H9 (cell line): ENCODE measurements around the gene ANKS1B. TPM values are rescaled to one million over a fixed set of nuclear protein-coding genes. Genes with fewer than 3 reads are reported as not detected.

Source experiments
- DNase-seq: peaks from one replicate; pipeline ENCODE4 v3.0.0-alpha.2; 2017
- H2AFZ ChIP-seq: one replicate; pipeline ENCODE4 v1.6.1; 2013; ENCODE audit warnings: mild to moderate bottlenecking, low read length, control low read depth, moderate library complexity
- H2AK5ac ChIP-seq: 2 replicates; pipeline ENCODE4 v1.6.1; 2013; ENCODE audit warnings: low read length, control low read depth, mixed read lengths; ENCODE audit not compliant: insufficient read length
- H2BK120ac ChIP-seq: one replicate; pipeline ENCODE4 v1.6.1; 2013; ENCODE audit warnings: low read depth, mild to moderate bottlenecking, low read length, control low read depth, inconsistent platforms; ENCODE audit not compliant: poor library complexity, severe bottlenecking
- H2BK12ac ChIP-seq: 2 replicates; pipeline ENCODE4 v1.6.1; 2013; ENCODE audit warnings: low read length, control low read depth, mixed read lengths, low read depth; ENCODE audit not compliant: insufficient read length
- H2BK15ac ChIP-seq: 2 replicates; pipeline ENCODE4 v1.6.1; 2013; ENCODE audit warnings: low read depth, low read length, control low read depth
- H2BK20ac ChIP-seq: one replicate; pipeline ENCODE4 v1.6.1; 2013; ENCODE audit warnings: low read depth, mild to moderate bottlenecking, low read length, control low read depth, inconsistent platforms; ENCODE audit not compliant: poor library complexity, severe bottlenecking
- H2BK5ac ChIP-seq: 2 replicates; pipeline ENCODE4 v1.6.1; 2013; ENCODE audit warnings: low read length, control low read depth, mixed read lengths; ENCODE audit not compliant: insufficient read length
- H3K14ac ChIP-seq: 2 replicates; pipeline ENCODE4 v1.6.1; 2013; ENCODE audit warnings: low read length, control low read depth; ENCODE audit not compliant: insufficient read depth
- H3K18ac ChIP-seq: 2 replicates; pipeline ENCODE4 v1.6.1; 2013; ENCODE audit warnings: low read depth, mild to moderate bottlenecking, mixed read lengths, low read length, control low read depth; ENCODE audit not compliant: insufficient read length
- H3K23ac ChIP-seq: 2 replicates; pipeline ENCODE4 v1.6.1; 2013; ENCODE audit warnings: low read length, control low read depth, mixed read lengths, low read depth; ENCODE audit not compliant: insufficient read length
- H3K23me2 ChIP-seq: 2 replicates; pipeline ENCODE4 v1.6.1; 2013; ENCODE audit warnings: low read depth, mild to moderate bottlenecking, mixed read lengths, low read length, control low read depth; ENCODE audit not compliant: insufficient read length, poor library complexity, severe bottlenecking
- H3K27ac ChIP-seq: 2 replicates; pipeline ENCODE4 v1.5.1; 2013; ENCODE audit warnings: low read length, control low read depth, mixed read lengths, low read depth; ENCODE audit not compliant: insufficient read length
- H3K27me3 ChIP-seq: 2 replicates; pipeline ENCODE4 v1.6.1; 2013; ENCODE audit warnings: low read length, control low read depth, inconsistent platforms; ENCODE audit not compliant: insufficient read depth
- H3K4ac ChIP-seq: 2 replicates; pipeline ENCODE4 v1.6.1; 2013; ENCODE audit warnings: low read depth, mild to moderate bottlenecking, control low read depth, inconsistent platforms, low read length, moderate library complexity
- H3K4me1 ChIP-seq: 2 replicates; pipeline ENCODE4 v1.6.1; 2013; ENCODE audit warnings: low read length, control low read depth, inconsistent platforms; ENCODE audit not compliant: insufficient read depth
- H3K4me2 ChIP-seq: 2 replicates; pipeline ENCODE4 v1.6.1; 2013; ENCODE audit warnings: low read length, control low read depth, mixed read lengths; ENCODE audit not compliant: insufficient read length, insufficient read depth
- H3K56ac ChIP-seq: 2 replicates; pipeline ENCODE4 v1.6.1; 2013; ENCODE audit warnings: low read depth, mild to moderate bottlenecking, mixed read lengths, low read length, control low read depth; ENCODE audit not compliant: insufficient read length
- H3K79me1 ChIP-seq: 2 replicates; pipeline ENCODE4 v1.6.1; 2013; ENCODE audit warnings: low read depth, mild to moderate bottlenecking, moderate library complexity, low read length, control low read depth, inconsistent platforms; ENCODE audit not compliant: insufficient read depth, poor library complexity, severe bottlenecking
- H3K79me2 ChIP-seq: 2 replicates; pipeline ENCODE4 v1.6.1; 2013; ENCODE audit warnings: low read length, control low read depth, inconsistent platforms; ENCODE audit not compliant: insufficient read depth
- H3K9ac ChIP-seq: 2 replicates; pipeline ENCODE4 v1.6.1; 2013; ENCODE audit warnings: low read length, control low read depth, mixed read lengths; ENCODE audit not compliant: insufficient read length; ENCODE audit errors: extremely low read depth
- H3K9me3 ChIP-seq: one replicate; pipeline ENCODE4 v1.6.1; 2013; ENCODE audit warnings: low read depth, low read length, inconsistent platforms; ENCODE audit not compliant: control insufficient read depth
- H3T11ph ChIP-seq: one replicate; pipeline ENCODE4 v1.6.1; 2013; ENCODE audit warnings: mild to moderate bottlenecking, low read length, control low read depth, inconsistent platforms
- H4K20me1 ChIP-seq: one replicate; pipeline ENCODE4 v1.6.1; 2013; ENCODE audit not compliant: control insufficient read depth, insufficient read length, insufficient read depth
- H4K5ac ChIP-seq: 2 replicates; pipeline ENCODE4 v1.6.1; 2013; ENCODE audit warnings: low read depth, mild to moderate bottlenecking, mixed read lengths, low read length, control low read depth; ENCODE audit not compliant: insufficient read length
- H4K8ac ChIP-seq: replicated peaks from 2 replicates; pipeline ENCODE4 v1.6.1; 2013; ENCODE audit warnings: low read length, control low read depth, mixed read lengths, low read depth; ENCODE audit not compliant: insufficient read length
- H4K91ac ChIP-seq: 2 replicates; pipeline ENCODE4 v1.6.1; 2013; ENCODE audit warnings: low read depth, mild to moderate bottlenecking, moderate library complexity, mixed read lengths, low read length, control low read depth; ENCODE audit not compliant: insufficient read length
- H3K27ac Mint-ChIP-seq, 3 experiments: 2 replicates in 2 of 3; 3 replicates in 1 of 3; pipeline ENCODE4 v1.8.0; 2020 to 2021; ENCODE audit warnings: mixed read lengths in 3 of 3, mild to moderate bottlenecking in 1 of 3, moderate library complexity in 1 of 3
- H3K27me3 Mint-ChIP-seq: 2 replicates; pipeline ENCODE4 v1.8.0; 2021; ENCODE audit warnings: low read depth, mild to moderate bottlenecking, moderate library complexity, mixed read lengths
- H3K36me3 Mint-ChIP-seq, 3 experiments: 2 replicates in 2 of 3; 3 replicates in 1 of 3; pipeline ENCODE4 v1.8.0; 2020 to 2021; ENCODE audit warnings: low read depth in 3 of 3, mixed read lengths in 3 of 3; ENCODE audit not compliant: insufficient read depth in 1 of 3
- H3K4me1 Mint-ChIP-seq, 2 experiments: 2 replicates each; pipeline ENCODE4 v1.8.0; 2020; ENCODE audit warnings: mixed read lengths in 2 of 2
- H3K4me3 Mint-ChIP-seq, 2 experiments: 2 replicates in 1 of 2; 3 replicates in 1 of 2; pipeline ENCODE4 v1.8.0; 2020 to 2021; ENCODE audit warnings: mild to moderate bottlenecking in 2 of 2, mixed read lengths in 2 of 2, moderate library complexity in 1 of 2
- H3K9me3 Mint-ChIP-seq, 2 experiments: 2 replicates in 1 of 2; 3 replicates in 1 of 2; pipeline ENCODE4 v1.8.0; 2020; ENCODE audit warnings: mild to moderate bottlenecking in 2 of 2, mixed read lengths in 2 of 2, moderate library complexity in 1 of 2
- WGBS: extraction: QIAGEN DNeasy Blood & Tissue Kit; methylation state at CpG from one replicate; pipeline ENCODE4 v1.1.7; 2013; ENCODE audit warnings: missing lambda C conversion rate, low lambda C conversion rate, mixed read lengths; ENCODE audit not compliant: insufficient read length; ENCODE audit errors: extremely low coverage; 5-methylcytosine and 5-hydroxymethylcytosine counted together
- total RNA-seq: library from RNA; stranded (reverse); gene quantifications from 2 replicates; pipeline ENCODE4 v1.2.1, GENCODE V29; 2021
- TF ChIP-seq, protein P1 (sequence below): fragments of 200-600 bp; sonication (generic); conservative IDR thresholded peaks from 3 replicates; pipeline ENCODE4 v1.8.0; 2021; ENCODE audit warnings: antibody characterized with exemption, mild to moderate bottlenecking

The ANKS1B gene
- total RNA-seq, 1 experiment from 2014 or later: 4.1 TPM

- H4K8ac ChIP-seq: no peak overlapping the region
- no peak overlapping the region for H3K27ac Mint-ChIP-seq
- H2BK5ac ChIP-seq: no peak overlapping the region
- no peak overlapping the region for H3K4me3 Mint-ChIP-seq
- no peaks in the 10 kb centered on the region for H3K79me1 ChIP-seq
- H2BK15ac ChIP-seq: no peak overlapping the region
- H4K20me1 ChIP-seq: no peaks in the 10 kb centered on the region
- H3K4ac ChIP-seq: no peak overlapping the region
- no peak overlapping the region for H2BK20ac ChIP-seq
- H2AK5ac ChIP-seq: no peak overlapping the region
- H3K23ac ChIP-seq: no peak overlapping the region
- H3K9ac ChIP-seq: no peak overlapping the region
- no peak overlapping the region for H2AFZ ChIP-seq
- no peak overlapping the region for H2BK12ac ChIP-seq
- no peaks in the 10 kb centered on the region for H3K27me3 ChIP-seq
- H2BK120ac ChIP-seq: no peak overlapping the region
- TF ChIP-seq, protein P1, sequence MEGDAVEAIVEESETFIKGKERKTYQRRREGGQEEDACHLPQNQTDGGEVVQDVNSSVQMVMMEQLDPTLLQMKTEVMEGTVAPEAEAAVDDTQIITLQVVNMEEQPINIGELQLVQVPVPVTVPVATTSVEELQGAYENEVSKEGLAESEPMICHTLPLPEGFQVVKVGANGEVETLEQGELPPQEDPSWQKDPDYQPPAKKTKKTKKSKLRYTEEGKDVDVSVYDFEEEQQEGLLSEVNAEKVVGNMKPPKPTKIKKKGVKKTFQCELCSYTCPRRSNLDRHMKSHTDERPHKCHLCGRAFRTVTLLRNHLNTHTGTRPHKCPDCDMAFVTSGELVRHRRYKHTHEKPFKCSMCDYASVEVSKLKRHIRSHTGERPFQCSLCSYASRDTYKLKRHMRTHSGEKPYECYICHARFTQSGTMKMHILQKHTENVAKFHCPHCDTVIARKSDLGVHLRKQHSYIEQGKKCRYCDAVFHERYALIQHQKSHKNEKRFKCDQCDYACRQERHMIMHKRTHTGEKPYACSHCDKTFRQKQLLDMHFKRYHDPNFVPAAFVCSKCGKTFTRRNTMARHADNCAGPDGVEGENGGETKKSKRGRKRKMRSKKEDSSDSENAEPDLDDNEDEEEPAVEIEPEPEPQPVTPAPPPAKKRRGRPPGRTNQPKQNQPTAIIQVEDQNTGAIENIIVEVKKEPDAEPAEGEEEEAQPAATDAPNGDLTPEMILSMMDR: peak; percentile 43; the same call in 2 of the 3 replicates
- H3K9me3 Mint-ChIP-seq: no peaks in the 10 kb centered on the region
- peaks cover 3% of the 10 kb centered on the region; the same call in 1 of the 2 replicates for H3K4me1 ChIP-seq
- H3T11ph ChIP-seq: no peak overlapping the region
- whole genome bisulfite sequencing: no CpG with 5 or more reads among the region's 3 CpGs
- H3K27ac ChIP-seq: no peak overlapping the region
- peaks cover 28 to 29% of the 10 kb centered on the region in 2 experiments for H3K4me1 Mint-ChIP-seq
- no peaks in the 10 kb centered on the region for H3K9me3 ChIP-seq
- no peak overlapping the region for H4K91ac ChIP-seq
- no peaks in the 10 kb centered on the region for H3K27me3 Mint-ChIP-seq
- no peak overlapping the region for H3K56ac ChIP-seq
- no peak overlapping the region for H3K14ac ChIP-seq
- H3K79me2 ChIP-seq: no peaks in the 10 kb centered on the region
- H3K23me2 ChIP-seq: no peaks in the 10 kb centered on the region
- H3K18ac ChIP-seq: no peak overlapping the region
- H3K36me3 Mint-ChIP-seq: no peaks in the 10 kb centered on the region
- no peak for DNase-seq
- no peak overlapping the region for H3K4me2 ChIP-seq
- H4K5ac ChIP-seq: no peak overlapping the region
These were observed 731.7 kb downstream of the ANKS1B start for GRCh38 chr12:99253068-99253467.
